ENCODE results near the gene GDF10.

The GDF10 gene

GRCh38 chr10:47344996-47345870, 45.2 kb downstream of the GDF10 start:
- CTCF ChIA-PET, result interaction anchor here (1.2 to 1.6 kb wide), 2 partner anchors 13 to 297 kb away, joined by 4 to 6 read pairs; no protein-coding TSS in a partner anchor
- no peaks in the 10 kb centered on the region for H3K36me3 ChIP-seq (ENCODE audit: control insufficient read depth in 2 of 2, insufficient read depth in 1 of 2, low read length in 2 of 2)
- POLR2A ChIA-PET, result no interaction called here
- peaks cover 3% of the 10 kb centered on the region; the same call in 1 of the 2 replicates for H3K4me1 ChIP-seq (ENCODE audit: control insufficient read depth, insufficient read depth, low read length)
- no peaks in the 10 kb centered on the region for H3K9me3 ChIP-seq (ENCODE audit: control insufficient read depth, insufficient read depth, low read depth, low read length)
- TF ChIP-seq ZNF777 (tag by site-specific recombination; IDR thresholded peaks at IDR 0.05; ENCODE audit: borderline replicate concordance), result no peak
- no peak for TF ChIP-seq ZNF426 (tag by site-specific recombination; IDR thresholded peaks at IDR 0.05)
- no peak for TF ChIP-seq ZNF398 (tag by site-specific recombination; IDR thresholded peaks at IDR 0.05)
- TF ChIP-seq ZNF341 (tag by site-specific recombination; IDR thresholded peaks at IDR 0.05; ENCODE audit: low read depth), result no peak
- no peak for TF ChIP-seq SP2 (tag by site-specific recombination; IDR thresholded peaks at IDR 0.05)
- TF ChIP-seq ZNF155 (tag by site-specific recombination; IDR thresholded peaks at IDR 0.05), result no peak
- TF ChIP-seq ZNF776 (tag by site-specific recombination; IDR thresholded peaks at IDR 0.05; ENCODE audit: borderline replicate concordance), result no peak
- no peak for TF ChIP-seq HOXA7 (CRISPR knock-in tag; IDR thresholded peaks at IDR 0.05; ENCODE audit: borderline replicate concordance)
- TF ChIP-seq GLIS1 (tag by site-specific recombination; IDR thresholded peaks at IDR 0.05), result no peak
- TF ChIP-seq ZNF830 (tag by site-specific recombination; IDR thresholded peaks at IDR 0.05; ENCODE audit: low read depth), result no peak
- TF ChIP-seq ZNF140 (tag by site-specific recombination; IDR thresholded peaks at IDR 0.05), result no peak
- no peak for TF ChIP-seq ZNF600 (tag by site-specific recombination; IDR thresholded peaks at IDR 0.05)
- TF ChIP-seq ZFP69B (tag by site-specific recombination; IDR thresholded peaks at IDR 0.05), result no peak
- no peak for TF ChIP-seq PBX3 (CRISPR knock-in tag; IDR thresholded peaks at IDR 0.05)
- no peak for TF ChIP-seq ZFHX2 (tag by site-specific recombination; conservative IDR thresholded peaks at IDR 0.05)
- TF ChIP-seq YY2 (tag by site-specific recombination; IDR thresholded peaks at IDR 0.05), result no peak
- no peak for TF ChIP-seq ZNF529 (tag by site-specific recombination; IDR thresholded peaks at IDR 0.05; ENCODE audit: insufficient replicate concordance)
- TF ChIP-seq ZNF560 (tag by site-specific recombination; IDR thresholded peaks at IDR 0.05; ENCODE audit: borderline replicate concordance), result no peak
- no peak for TF ChIP-seq IKZF3 (tag by site-specific recombination; IDR thresholded peaks at IDR 0.05)
- TF ChIP-seq SP7 (tag by site-specific recombination; IDR thresholded peaks at IDR 0.05), result no peak
- no peak overlapping the region for H3K27ac ChIP-seq (ENCODE audit: extremely low read depth, low read depth, low read length)
- H3K4me3 ChIP-seq (ENCODE audit: low read depth, low read length), result no peak overlapping the region

GRCh38 chr10:47346581-47347302, 46.7 kb downstream of the GDF10 start:
- no peak overlapping the region for H3K27ac ChIP-seq (ENCODE audit: extremely low read depth, low read depth, low read length)
- CTCF ChIA-PET, result interaction anchor here (1.0 to 1.3 kb wide), 4 partner anchors 9 to 315 kb away, joined by 3 to 4 read pairs (median 4); no protein-coding TSS in a partner anchor
- no peak overlapping the region for H3K4me3 ChIP-seq (ENCODE audit: low read depth, low read length)
- POLR2A ChIA-PET, result no interaction called here
- H3K9me3 ChIP-seq (ENCODE audit: control insufficient read depth, insufficient read depth, low read depth, low read length), result no peaks in the 10 kb centered on the region
- no peaks in the 10 kb centered on the region for H3K36me3 ChIP-seq (ENCODE audit: control insufficient read depth in 2 of 2, insufficient read depth in 1 of 2, low read length in 2 of 2)
- TF ChIP-seq ZSCAN4 (tag by site-specific recombination; IDR thresholded peaks at IDR 0.05) (no peak), OVOL3 (tag by site-specific recombination; IDR thresholded peaks at IDR 0.05) (no peak), KLF10 (tag by site-specific recombination; IDR thresholded peaks at IDR 0.05) (no peak), ZNF184 (tag by site-specific recombination; IDR thresholded peaks at IDR 0.05) (no peak), ZBTB44 (tag by site-specific recombination; IDR thresholded peaks at IDR 0.05) (no peak), ZNF398 (tag by site-specific recombination; IDR thresholded peaks at IDR 0.05) (no peak)
- H3K4me1 ChIP-seq (ENCODE audit: control insufficient read depth, insufficient read depth, low read length), result peaks cover 3% of the 10 kb centered on the region; the same call in 1 of the 2 replicates
